HFF-Myc (cell line): ENCODE measurements around the gene ATP13A5.

Source experiments
- DNase-seq: peaks from one replicate; pipeline ENCODE4 v3.0.0-alpha.2; 2011; ENCODE audit warnings: low read depth; ENCODE audit errors: extremely low read depth
- H3K4me3 ChIP-seq: replicated peaks from 2 replicates; pipeline ENCODE4 v1.5.1; 2011; ENCODE audit warnings: low read depth, mild to moderate bottlenecking, control low read depth, low read length
- TF ChIP-seq, protein P1 (sequence below): IDR thresholded peaks from 2 replicates; pipeline ENCODE4 v1.5.1; 2012; ENCODE audit warnings: mild to moderate bottlenecking, low read depth, low read length, control low read depth; ENCODE audit errors: missing control alignments

The ATP13A5 gene

DNA sequence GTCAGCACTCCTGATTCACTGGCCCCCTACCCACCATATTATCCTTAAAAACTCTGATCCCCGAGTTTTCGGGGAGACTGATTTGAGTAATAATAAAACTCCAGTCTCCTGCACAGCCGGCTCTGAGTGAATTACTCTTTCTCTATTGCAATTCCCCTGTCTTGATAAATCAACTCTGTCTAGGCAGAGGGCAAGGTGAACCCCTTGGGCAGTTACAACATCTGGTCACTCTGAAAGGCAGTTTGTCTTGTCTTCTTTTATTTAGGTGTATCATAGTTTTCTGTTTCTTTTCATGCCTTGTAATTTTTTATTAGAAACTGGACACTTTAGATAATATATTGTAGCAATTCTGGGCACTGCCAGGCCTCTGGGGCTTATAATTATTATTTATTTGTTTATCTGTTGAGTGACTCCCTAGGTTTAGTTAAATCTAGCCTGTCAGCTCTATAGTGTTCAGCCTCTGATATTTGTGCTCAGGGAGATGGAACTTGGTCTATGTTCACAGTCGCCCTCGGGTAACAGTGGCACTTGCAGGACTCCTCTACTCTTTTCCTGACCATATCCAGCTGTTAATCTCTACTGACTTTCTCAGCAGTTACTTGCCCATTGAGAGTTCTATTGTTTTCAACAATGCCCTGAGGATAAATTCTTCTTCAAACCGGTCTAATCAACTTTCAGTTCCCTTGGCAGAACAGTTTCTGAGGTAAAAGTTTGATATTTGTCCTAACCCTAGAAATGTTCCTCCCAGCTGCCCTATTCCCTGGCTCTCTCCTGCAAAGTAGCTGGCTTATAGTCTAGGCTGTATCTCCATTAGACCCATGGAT is 153.0 kb downstream of the ATP13A5 start:
- DNase-seq, result no peak
- TF ChIP-seq, protein P1, sequence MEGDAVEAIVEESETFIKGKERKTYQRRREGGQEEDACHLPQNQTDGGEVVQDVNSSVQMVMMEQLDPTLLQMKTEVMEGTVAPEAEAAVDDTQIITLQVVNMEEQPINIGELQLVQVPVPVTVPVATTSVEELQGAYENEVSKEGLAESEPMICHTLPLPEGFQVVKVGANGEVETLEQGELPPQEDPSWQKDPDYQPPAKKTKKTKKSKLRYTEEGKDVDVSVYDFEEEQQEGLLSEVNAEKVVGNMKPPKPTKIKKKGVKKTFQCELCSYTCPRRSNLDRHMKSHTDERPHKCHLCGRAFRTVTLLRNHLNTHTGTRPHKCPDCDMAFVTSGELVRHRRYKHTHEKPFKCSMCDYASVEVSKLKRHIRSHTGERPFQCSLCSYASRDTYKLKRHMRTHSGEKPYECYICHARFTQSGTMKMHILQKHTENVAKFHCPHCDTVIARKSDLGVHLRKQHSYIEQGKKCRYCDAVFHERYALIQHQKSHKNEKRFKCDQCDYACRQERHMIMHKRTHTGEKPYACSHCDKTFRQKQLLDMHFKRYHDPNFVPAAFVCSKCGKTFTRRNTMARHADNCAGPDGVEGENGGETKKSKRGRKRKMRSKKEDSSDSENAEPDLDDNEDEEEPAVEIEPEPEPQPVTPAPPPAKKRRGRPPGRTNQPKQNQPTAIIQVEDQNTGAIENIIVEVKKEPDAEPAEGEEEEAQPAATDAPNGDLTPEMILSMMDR, result no peak
- H3K4me3 ChIP-seq, result no peak overlapping the region
